HG03558 (cell line): ENCODE results near the gene SPTAN1.

Experiments
- ATAC-seq: cut with Tn5 transposase; IDR thresholded peaks from one replicate; pipeline ENCODE4 v1.9.1; 2021; ENCODE audit warnings: moderate number of reproducible peaks; ENCODE audit not compliant: unreplicated experiment; ENCODE audit errors: extremely low read depth

SPTAN1 gene

GRCh38 chr9:128593039-128593438 is 40.7 kb downstream of the SPTAN1 start:
- ATAC-seq, result no peak

DNA sequence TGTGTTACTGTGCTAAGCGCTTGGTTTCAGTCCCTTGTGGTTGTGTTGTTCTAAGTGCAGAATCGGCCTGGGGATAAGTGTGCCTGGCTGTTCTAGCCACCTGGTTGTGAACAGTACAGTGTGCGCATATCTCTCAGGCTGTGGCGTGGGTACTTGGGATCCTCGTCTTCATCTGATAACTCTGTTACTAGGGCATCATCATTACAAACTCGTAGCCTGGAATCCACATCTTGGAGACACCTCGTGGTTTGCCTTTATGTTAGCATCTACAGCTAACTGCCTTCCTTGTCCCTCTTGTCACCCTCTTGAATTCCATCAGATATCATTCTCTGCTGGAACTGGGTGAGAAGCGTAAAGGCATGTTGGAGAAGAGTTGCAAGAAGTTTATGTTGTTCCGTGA is 41.5 kb downstream of the SPTAN1 start:
- ATAC-seq, result no peak

- no peak for ATAC-seq
Observed at GRCh38 chr9:128595471-128595870, 43.1 kb downstream of the SPTAN1 start.

GRCh38 chr9:128600099-128600498 is 47.7 kb downstream of the SPTAN1 start:
- ATAC-seq, result no peak

- ATAC-seq, result no peak
Observed at GRCh38 chr9:128603697-128604096, 51.3 kb downstream of the SPTAN1 start.

- no peak for ATAC-seq
Observed at GRCh38 chr9:128607642-128608350, 55.4 kb downstream of the SPTAN1 start.

DNA sequence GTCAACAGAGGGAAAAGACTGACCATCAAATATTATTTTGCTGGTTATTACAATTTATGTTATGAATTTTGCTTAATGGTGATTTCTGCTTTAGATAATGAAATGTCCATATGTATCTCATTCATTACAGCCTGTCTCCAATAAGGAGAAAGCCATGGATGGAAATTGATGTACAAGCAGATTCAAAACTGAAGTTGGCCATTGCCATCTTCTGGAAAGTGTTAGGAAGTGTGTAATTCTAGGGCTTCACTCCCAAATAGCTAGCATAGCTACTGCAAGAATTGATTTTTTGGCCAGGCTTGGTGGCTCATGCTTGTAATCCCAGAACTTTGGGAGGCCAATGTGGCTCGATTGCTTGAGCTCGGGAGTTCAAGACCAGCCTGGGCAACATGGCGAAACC is 58.5 kb downstream of the SPTAN1 start:
- ATAC-seq, result no peak

- no peak for ATAC-seq
Observed at GRCh38 chr9:128611600-128612394, 59.4 kb downstream of the SPTAN1 start.

DNA sequence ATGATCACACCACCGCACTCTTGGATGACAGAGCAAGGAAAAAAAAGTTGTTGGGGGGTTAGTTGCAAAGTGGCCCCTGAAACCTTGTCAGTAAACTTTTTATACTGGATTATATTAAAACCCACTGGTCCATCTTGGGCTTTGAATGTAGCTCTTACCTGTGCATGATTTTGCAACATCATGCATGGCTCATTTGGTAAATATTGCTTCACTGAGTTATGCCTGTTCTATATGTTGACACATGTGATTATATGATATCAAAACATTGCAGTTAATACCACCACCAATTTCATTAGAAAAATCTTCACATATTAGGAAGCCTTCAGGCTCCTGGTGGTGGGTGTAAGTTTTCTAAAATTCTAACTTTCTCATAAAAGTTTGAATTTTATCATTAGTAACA is 62.3 kb downstream of the SPTAN1 start:
- ATAC-seq, result no peak

GRCh38 chr9:128615571-128615970 is 63.2 kb downstream of the SPTAN1 start:
- no peak for ATAC-seq

- no peak for ATAC-seq
Observed at GRCh38 chr9:128617943-128618342, 65.6 kb downstream of the SPTAN1 start.

DNA sequence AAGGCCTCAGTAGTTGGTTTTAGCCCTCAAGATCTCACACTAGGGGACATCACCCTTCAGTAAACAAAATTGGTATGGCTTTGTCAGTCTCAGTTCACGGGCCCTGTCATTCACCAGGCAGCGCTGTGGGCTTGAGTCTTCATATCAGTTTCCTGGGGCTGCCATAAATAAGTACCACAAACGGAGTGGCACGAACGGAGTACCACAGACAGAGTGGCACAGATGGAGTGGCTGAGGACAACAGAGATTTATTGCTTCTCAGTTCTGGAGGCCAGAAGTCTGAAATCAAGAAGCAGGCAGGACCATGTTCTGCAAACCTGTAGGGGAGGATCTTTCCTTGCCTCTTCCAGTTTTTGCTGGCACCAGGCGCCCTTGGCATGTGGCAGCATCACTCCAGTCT is 66.7 kb downstream of the SPTAN1 start:
- no peak for ATAC-seq

DNA sequence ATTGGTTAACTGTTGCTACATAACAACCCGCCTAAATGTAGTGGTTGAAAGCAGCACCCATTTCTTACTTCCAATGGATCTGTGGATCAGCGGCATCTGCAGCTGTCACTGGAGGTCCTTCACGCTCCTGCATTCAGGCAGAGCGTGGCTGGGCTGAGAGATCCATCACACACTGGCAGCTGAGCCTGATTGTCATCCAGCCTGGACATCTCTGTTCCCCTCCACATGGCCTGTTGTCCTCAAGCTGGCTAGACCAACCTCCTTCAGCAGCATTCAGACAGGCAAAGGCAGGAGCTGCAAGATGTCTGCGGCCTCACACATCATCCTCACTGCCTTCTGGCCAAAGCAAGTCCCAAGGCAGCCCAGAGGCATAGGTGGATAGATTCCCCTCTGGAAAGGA is 67.4 kb downstream of the SPTAN1 start:
- no peak for ATAC-seq

GRCh38 chr9:128621730-128622455 is 69.5 kb downstream of the SPTAN1 start:
- no peak for ATAC-seq

DNA sequence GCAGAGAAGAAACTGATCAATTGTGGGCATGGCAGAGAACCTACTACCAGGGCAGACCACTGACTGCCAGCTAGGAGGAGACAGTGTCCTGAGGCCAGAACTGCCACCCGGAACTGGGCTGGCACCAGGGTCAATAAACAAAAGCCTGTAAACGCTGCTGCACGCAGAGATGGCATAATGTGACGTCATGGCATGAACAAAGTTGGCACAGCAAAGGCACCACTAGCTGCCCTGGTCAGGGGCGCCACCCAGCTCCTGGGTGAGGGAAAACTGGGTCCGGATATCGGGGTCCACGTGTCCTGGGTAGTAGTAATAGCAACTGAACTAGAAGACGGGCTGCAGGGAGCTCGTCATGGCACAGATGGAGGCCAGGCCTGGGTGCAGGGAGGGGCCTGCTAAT is 72.2 kb downstream of the SPTAN1 start:
- ATAC-seq, result no peak

DNA sequence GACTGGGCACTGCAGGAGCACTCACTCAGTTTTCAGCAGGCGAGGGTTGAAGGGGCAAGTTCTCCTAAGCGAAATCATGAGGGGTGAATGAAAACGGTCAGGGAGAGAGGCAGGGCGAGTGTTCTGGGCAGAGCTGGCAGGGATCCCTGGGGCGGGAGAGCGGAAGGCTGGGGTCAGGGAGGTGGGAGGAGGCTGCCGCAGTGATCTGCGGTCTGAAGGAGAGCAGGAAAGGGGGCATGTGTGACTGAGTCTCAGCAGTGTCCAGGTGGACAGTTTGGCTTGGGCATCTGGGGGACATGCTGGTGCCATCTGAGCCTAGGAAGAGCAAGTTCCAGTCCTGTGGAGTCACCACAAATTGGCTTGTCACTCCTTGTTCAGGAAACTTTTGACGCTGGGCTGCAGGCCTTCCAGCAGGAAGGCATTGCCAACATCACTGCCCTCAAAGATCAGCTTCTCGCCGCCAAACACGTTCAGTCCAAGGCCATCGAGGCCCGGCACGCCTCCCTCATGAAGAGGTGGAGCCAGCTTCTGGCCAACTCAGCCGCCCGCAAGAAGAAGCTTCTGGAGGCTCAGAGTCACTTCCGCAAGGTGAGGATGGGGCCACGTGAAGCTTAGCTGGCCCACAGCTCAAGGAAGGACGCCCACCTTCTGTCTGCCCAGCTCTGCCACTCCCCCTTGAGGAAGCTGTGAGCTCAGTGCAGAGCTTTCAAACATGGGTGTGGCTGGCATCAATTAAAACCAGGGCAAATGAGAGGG is 73.2 kb downstream of the SPTAN1 start:
- ATAC-seq, result no peak

- ATAC-seq, result no peak
Observed at GRCh38 chr9:128626181-128626580, 73.8 kb downstream of the SPTAN1 start.

GRCh38 chr9:128627127-128627715 is 74.8 kb downstream of the SPTAN1 start:
- no peak for ATAC-seq

GRCh38 chr9:128627906-128628305 is 75.5 kb downstream of the SPTAN1 start:
- no peak for ATAC-seq

- no peak for ATAC-seq
Observed at GRCh38 chr9:128628471-128629048, 76.2 kb downstream of the SPTAN1 start.
